GM12878 (cell line): ENCODE data around the gene LRRC4B. TPM values are rescaled to one million over a fixed set of nuclear protein-coding genes. Genes with fewer than 3 reads are reported as not detected.

Source experiments
- ATAC-seq: fragments of 200-7000 bp; cut with Tn5 transposase; 3 replicates; pipeline ENCODE4 v1.9.1; 2020; ENCODE audit warnings: mild to moderate bottlenecking, moderate library complexity
- BruUV-seq: library from RNA; stranded (reverse); fragments of 400-500 nt; replicated peaks from 2 replicates; lab custom pipeline; 2021; lab: Mats Ljungman, UMichigan
- CTCF ChIA-PET: fragments of 300-600 bp; sonication (Branson Sonifier 250); formaldehyde crosslinking; extraction: SDS; loops from one replicate; lab custom pipeline; 2021; ENCODE audit warnings: inconsistent platforms; lab: Yijun Ruan, JAX
- POLR2A ChIA-PET: fragments of 350-600 bp; formaldehyde crosslinking; extraction: SDS; loops from one replicate; lab custom pipeline; 2021; ENCODE audit warnings: inconsistent platforms; lab: Charles Lee
- RAD21 ChIA-PET: fragments of 300-600 bp; sonication (Branson Sonifier 250); formaldehyde crosslinking; loops from one replicate; lab custom pipeline; 2023; ENCODE audit warnings: antibody characterized with exemption; ENCODE audit not compliant: unreplicated experiment; lab: Charles Lee
- SMC1A ChIA-PET: fragments of 300-600 bp; sonication (Branson Sonifier 250); formaldehyde crosslinking; loops from one replicate; lab custom pipeline; 2023; ENCODE audit not compliant: unreplicated experiment, uncharacterized antibody; lab: Charles Lee
- DNase-seq: peaks from one replicate; pipeline ENCODE4 v3.0.0-alpha.2; 2011; ENCODE audit warnings: low read depth, low spot score
- FAIRE-seq: peaks from 3 replicates; lab custom pipeline; 2011; peaks lifted over from hg19 to GRCh38; lab: Jason Lieb, UNC
- H2AFZ ChIP-seq: 2 replicates; pipeline ENCODE4 v1.6.0; 2011; ENCODE audit warnings: low read depth, low read length, control low read depth; ENCODE audit not compliant: control insufficient read depth
- H3K27ac ChIP-seq: 2 replicates; pipeline ENCODE4 v1.5.1; 2011; ENCODE audit warnings: control low read depth; ENCODE audit not compliant: control insufficient read depth, insufficient read depth
- H3K27me3 ChIP-seq, 2 experiments: replicated peaks in 1 of 2; 2 replicates each; pipeline versions ENCODE4 v1.6.0 to v1.6.1; 2011; ENCODE audit warnings: low read length in 1 of 2; ENCODE audit not compliant: control insufficient read depth in 2 of 2, insufficient read depth in 2 of 2
- H3K36me3 ChIP-seq, 2 experiments: 2 replicates each; pipeline ENCODE4 v1.5.1; 2011; ENCODE audit warnings: low read length in 1 of 2; ENCODE audit not compliant: control insufficient read depth in 2 of 2, insufficient read depth in 2 of 2
- H3K4me1 ChIP-seq: 2 replicates; pipeline ENCODE4 v1.6.1; 2011; ENCODE audit warnings: mild to moderate bottlenecking, low read length, moderate library complexity, mixed read lengths; ENCODE audit not compliant: control insufficient read depth, insufficient read depth
- H3K4me2 ChIP-seq: 2 replicates; pipeline ENCODE4 v1.6.0; 2011; ENCODE audit warnings: control low read depth; ENCODE audit not compliant: control insufficient read depth, insufficient read depth
- H3K4me3 ChIP-seq: fragments of 200-600 bp; sonication (generic); 2 replicates; pipeline ENCODE4 v1.5.1; 2016
- H3K79me2 ChIP-seq: 2 replicates; pipeline ENCODE4 v1.6.0; 2011; ENCODE audit warnings: low read length; ENCODE audit not compliant: control insufficient read depth, insufficient read depth
- H3K9ac ChIP-seq: 2 replicates; pipeline ENCODE4 v1.8.0; 2011; ENCODE audit warnings: low read length, control low read depth, mixed read lengths; ENCODE audit not compliant: control insufficient read depth, insufficient read depth
- H3K9me3 ChIP-seq: replicated peaks from 3 replicates; pipeline ENCODE4 v1.5.1; 2011; ENCODE audit warnings: mild to moderate bottlenecking, low read length; ENCODE audit not compliant: control insufficient read depth, insufficient read depth
- H4K20me1 ChIP-seq: 2 replicates; pipeline ENCODE4 v1.6.0; 2011; ENCODE audit not compliant: control insufficient read depth, insufficient read depth
- ATF2 ChIP-seq: IDR thresholded peaks from 2 replicates; pipeline ENCODE4 v1.6.1; 2012; ENCODE audit warnings: low read length, inconsistent platforms
- CBX3 ChIP-seq: fragments of 200-600 bp; sonication (generic); IDR thresholded peaks from 2 replicates; pipeline ENCODE4 v1.6.1; 2016; ENCODE audit warnings: low read depth, borderline replicate concordance
- CREM ChIP-seq: IDR thresholded peaks from 2 replicates; pipeline ENCODE4 v1.6.1; 2014; ENCODE audit warnings: antibody characterized with exemption, low read depth
- RELB ChIP-seq: fragments of 450-650 bp; IDR thresholded peaks from 2 replicates; pipeline ENCODE4 v1.6.1; 2017; ENCODE audit warnings: low read depth, mild to moderate bottlenecking, moderate library complexity
- SPI1 ChIP-seq: IDR thresholded peaks from 2 replicates; pipeline ENCODE4 v1.6.1; 2011; ENCODE audit warnings: low read depth, mild to moderate bottlenecking, low read length, moderate library complexity, borderline replicate concordance; ENCODE audit not compliant: insufficient read depth
- WGBS: methylation state at CpG from one replicate; pipeline ENCODE4 v1.1.6; 2016; ENCODE audit warnings: low lambda C conversion rate; ENCODE audit not compliant: insufficient replicate concordance, insufficient coverage; ENCODE audit errors: missing lambda C conversion rate; 5-methylcytosine and 5-hydroxymethylcytosine counted together
- in situ Hi-C: fragments of 300-500 bp; cut with MboI; formaldehyde crosslinking; loops from 9 replicates; pipeline ENCODE4 v1.14.3; 2018; ENCODE audit warnings: mixed read lengths
- intact Hi-C: fragments of 100-400 bp; cut with micrococcal nuclease; formaldehyde crosslinking; loops from one replicate; pipeline ENCODE4 v1.14.2; 2022; ENCODE audit not compliant: unreplicated experiment
- polyA plus RNA-seq, 11 experiments: library from polyadenylated mRNA; depleted of rRNA in 4 of 11; unstranded in 6 of 11; stranded (reverse) in 5 of 11; fragments of >200 nt; fragmentation: Nextera tagmentation in 4 of 11; fragmentation: Illumina TruSeq in 1 of 11; extraction: Ambion mirVana in 4 of 11; extraction: Trizol in 1 of 11; gene quantifications; 1 replicate in 1 of 11; 2 replicates in 10 of 11; pipeline versions ENCODE4 v1.2.1 to v1.2.3, GENCODE V29; 2011 to 2016; ENCODE audit warnings: inconsistent platforms in 2 of 11, missing spikeins in 2 of 11, low read depth in 1 of 11
- total RNA-seq, 4 experiments: library from RNA; depleted of rRNA in 3 of 4; stranded (reverse); fragments of >200 nt in 3 of 4; fragmentation: Illumina TruSeq in 1 of 4; extraction: Trizol in 1 of 4; gene quantifications; 2 replicates each; pipeline versions ENCODE4 v1.2.1 to v1.2.3, GENCODE V29; 2013 to 2021
- TF ChIP-seq, protein P1 (sequence below): fragments of 450-650 bp; IDR thresholded peaks from 2 replicates; pipeline ENCODE4 v1.6.1; 2017; ENCODE audit warnings: mild to moderate bottlenecking, moderate library complexity

The LRRC4B gene
- total and polyA plus RNA-seq, 10 of the 15 experiments (the other 5 are each of a cell fraction or from before 2014, with no cell fraction given), result 0.14 TPM; not detected in 9

GRCh38 chr19:50562329-50562728 is 5.9 kb downstream of the LRRC4B start (continued):
- TF ChIP-seq RELB, result no peak

- FAIRE-seq (no peak), ATAC-seq (no peak), DNase-seq (no peak)
- Histone ChIP-seq H3K4me2 (no peak overlapping the region), H3K27ac (no peak overlapping the region), H4K20me1 (no peaks in the 10 kb centered on the region), H2AFZ (no peak overlapping the region), H3K4me1 (no peaks in the 10 kb centered on the region; the same call in 1 of the 2 replicates), H3K9me3 (no peaks in the 10 kb centered on the region), H3K4me3 (no peak overlapping the region), H3K36me3 (no peaks in the 10 kb centered on the region), H3K27me3 (peaks cover 0 to 10% of the 10 kb centered on the region in 2 experiments; a peak in 3 of 4 replicates), H3K9ac (no peak overlapping the region), H3K79me2 (no peaks in the 10 kb centered on the region)
- WGBS, result 16% methylated on average over 10 of the region's 10 CpGs
- intact Hi-C loops (no loop called here), in situ Hi-C loops (no loop called here)
- RAD21 ChIA-PET, result no interaction called here
- SMC1A ChIA-PET, result interaction anchor here (0.7 kb wide), 1 partner anchor 23 kb away, joined by 3 read pairs; no protein-coding TSS in a partner anchor
- TF ChIP-seq CBX3 (no peak), CREM (no peak), SPI1 (no peak), ATF2 (no peak)
- TF ChIP-seq, protein P1, sequence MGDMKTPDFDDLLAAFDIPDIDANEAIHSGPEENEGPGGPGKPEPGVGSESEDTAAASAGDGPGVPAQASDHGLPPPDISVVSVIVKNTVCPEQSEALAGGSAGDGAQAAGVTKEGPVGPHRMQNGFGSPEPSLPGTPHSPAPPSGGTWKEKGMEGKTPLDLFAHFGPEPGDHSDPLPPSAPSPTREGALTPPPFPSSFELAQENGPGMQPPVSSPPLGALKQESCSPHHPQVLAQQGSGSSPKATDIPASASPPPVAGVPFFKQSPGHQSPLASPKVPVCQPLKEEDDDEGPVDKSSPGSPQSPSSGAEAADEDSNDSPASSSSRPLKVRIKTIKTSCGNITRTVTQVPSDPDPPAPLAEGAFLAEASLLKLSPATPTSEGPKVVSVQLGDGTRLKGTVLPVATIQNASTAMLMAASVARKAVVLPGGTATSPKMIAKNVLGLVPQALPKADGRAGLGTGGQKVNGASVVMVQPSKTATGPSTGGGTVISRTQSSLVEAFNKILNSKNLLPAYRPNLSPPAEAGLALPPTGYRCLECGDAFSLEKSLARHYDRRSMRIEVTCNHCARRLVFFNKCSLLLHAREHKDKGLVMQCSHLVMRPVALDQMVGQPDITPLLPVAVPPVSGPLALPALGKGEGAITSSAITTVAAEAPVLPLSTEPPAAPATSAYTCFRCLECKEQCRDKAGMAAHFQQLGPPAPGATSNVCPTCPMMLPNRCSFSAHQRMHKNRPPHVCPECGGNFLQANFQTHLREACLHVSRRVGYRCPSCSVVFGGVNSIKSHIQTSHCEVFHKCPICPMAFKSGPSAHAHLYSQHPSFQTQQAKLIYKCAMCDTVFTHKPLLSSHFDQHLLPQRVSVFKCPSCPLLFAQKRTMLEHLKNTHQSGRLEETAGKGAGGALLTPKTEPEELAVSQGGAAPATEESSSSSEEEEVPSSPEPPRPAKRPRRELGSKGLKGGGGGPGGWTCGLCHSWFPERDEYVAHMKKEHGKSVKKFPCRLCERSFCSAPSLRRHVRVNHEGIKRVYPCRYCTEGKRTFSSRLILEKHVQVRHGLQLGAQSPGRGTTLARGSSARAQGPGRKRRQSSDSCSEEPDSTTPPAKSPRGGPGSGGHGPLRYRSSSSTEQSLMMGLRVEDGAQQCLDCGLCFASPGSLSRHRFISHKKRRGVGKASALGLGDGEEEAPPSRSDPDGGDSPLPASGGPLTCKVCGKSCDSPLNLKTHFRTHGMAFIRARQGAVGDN, result no peak
- BruUV-seq, result no TSS peak
- CTCF ChIA-PET, result interaction anchor here (1.2 to 8.5 kb wide), 2 partner anchors 21 to 221 kb away, joined by 3 to 117 read pairs; no protein-coding TSS in a partner anchor
- POLR2A ChIA-PET, result no interaction called here
Measured at GRCh38 chr19:50559636-50560035, 8.6 kb downstream of the LRRC4B start.
